ENCODE data around the gene ZNF35.
"Not testable (repeated sequence)": the region's sequence is repeated elsewhere in the genome, so short reads cannot be mapped to it uniquely, and the experiment has no call there.

ZNF35 gene

GRCh38 chr3:44648564-44649229, at the start of gene ZNF35:
Gene ZNF35 (plus strand): TSS chr3:44648732. CDS start chr3:44651068, 2,336 bp downstream.
- DNase-seq = peak; percentile 83

GRCh38 chr3:44601749-44602148, 46.8 kb upstream of the ZNF35 start:
- no peak for DNase-seq

- no peak for DNase-seq
Measured at GRCh38 chr3:44612678-44613077, 35.9 kb upstream of the ZNF35 start.

- DNase-seq = peak; percentile 84
Measured at GRCh38 chr3:44624749-44625480, 23.6 kb upstream of the ZNF35 start, which contains the start of gene ZNF197. Gene ZNF197 (plus strand): TSS chr3:44625036. CDS start chr3:44629155, 4,119 bp downstream.

GRCh38 chr3:44628716-44629115, 19.8 kb upstream of the ZNF35 start:
- no peak for DNase-seq

GRCh38 chr3:44632193-44632592, 16.3 kb upstream of the ZNF35 start:
- DNase-seq = no peak

GRCh38 chr3:44642337-44642736, 6.2 kb upstream of the ZNF35 start:
- no peak for DNase-seq

GRCh38 chr3:44643024-44643423, 5.5 kb upstream of the ZNF35 start:
- DNase-seq = no peak

GRCh38 chr3:44647771-44648170, 761 bp upstream of the ZNF35 start:
- no peak for DNase-seq

- DNase-seq = no peak
Measured at GRCh38 chr3:44649709-44650108, 1.2 kb downstream of the ZNF35 start.

- DNase-seq = no peak
Measured at GRCh38 chr3:44654039-44654438, 5.5 kb downstream of the ZNF35 start.

- DNase-seq = no peak
Measured at GRCh38 chr3:44659015-44659414, 10.5 kb downstream of the ZNF35 start.

- no peak for DNase-seq
Measured at GRCh38 chr3:44659434-44659833, 10.9 kb downstream of the ZNF35 start.

- DNase-seq = no peak
Measured at GRCh38 chr3:44661189-44661588, 12.7 kb downstream of the ZNF35 start.

GRCh38 chr3:44665173-44665572, 16.6 kb downstream of the ZNF35 start:
- no peak for DNase-seq

- DNase-seq = no peak
Measured at GRCh38 chr3:44666346-44666745, 17.8 kb downstream of the ZNF35 start.

GRCh38 chr3:44669760-44670159, 21.2 kb downstream of the ZNF35 start:
- no peak for DNase-seq

GRCh38 chr3:44673466-44673865, 24.9 kb downstream of the ZNF35 start:
- DNase-seq = not testable (repeated sequence)

GRCh38 chr3:44674211-44674610, 25.7 kb downstream of the ZNF35 start:
- no peak for DNase-seq

GRCh38 chr3:44678480-44679116, 30.1 kb downstream of the ZNF35 start:
- DNase-seq = no peak

- no peak for DNase-seq
Measured at GRCh38 chr3:44680921-44681455, 32.5 kb downstream of the ZNF35 start.

- no peak for DNase-seq
Measured at GRCh38 chr3:44682182-44682896, 33.8 kb downstream of the ZNF35 start.
